HepG2 (cell line): Measurements from ENCODE around the gene ZNF687. TPM values are rescaled to one million over a fixed set of nuclear protein-coding genes. Genes with fewer than 3 reads are reported as not detected.

Source experiments
- ATF1 ChIP-seq: IDR thresholded peaks from 2 replicates; pipeline ENCODE4 v1.6.1; 2016; ENCODE audit warnings: mild to moderate bottlenecking, control low read depth
- EEA1 ChIP-seq: sonication (generic); formaldehyde crosslinking; IDR thresholded peaks from 2 replicates; pipeline ENCODE4 v1.5.1; 2020; ENCODE audit warnings: mild to moderate bottlenecking, missing genetic modification reagents, borderline replicate concordance
- HOXA3 ChIP-seq: sonication (generic); formaldehyde crosslinking; IDR thresholded peaks from 2 replicates; pipeline ENCODE4 v1.5.0; 2020; ENCODE audit warnings: missing genetic modification reagents
- MBD4 ChIP-seq: IDR thresholded peaks from 2 replicates; pipeline ENCODE4 v1.6.1; 2012; ENCODE audit warnings: low read length, inconsistent platforms, borderline replicate concordance
- MTERF4 ChIP-seq: sonication (generic); formaldehyde crosslinking; IDR thresholded peaks from 2 replicates; pipeline ENCODE4 v1.8.0; 2023; ENCODE audit warnings: mild to moderate bottlenecking, missing genetic modification reagents
- PCBP1 ChIP-seq: fragments of 200-400 bp; formaldehyde crosslinking; IDR thresholded peaks from 2 replicates; pipeline ENCODE4 v1.6.1; 2017; ENCODE audit warnings: mild to moderate bottlenecking, low read depth, low read length, borderline replicate concordance
- PHF20 ChIP-seq: sonication (generic); formaldehyde crosslinking; IDR thresholded peaks from 2 replicates; pipeline ENCODE4 v1.5.0; 2020; ENCODE audit warnings: mild to moderate bottlenecking, missing genetic modification reagents
- PRDM15 ChIP-seq: sonication (generic); formaldehyde crosslinking; IDR thresholded peaks from 2 replicates; pipeline ENCODE4 v1.4.0; 2020; ENCODE audit warnings: missing genetic modification reagents
- PTBP1 ChIP-seq: fragments of 200-400 bp; formaldehyde crosslinking; IDR thresholded peaks from 2 replicates; pipeline ENCODE4 v1.6.1; 2018; ENCODE audit warnings: low read length, low read depth; ENCODE audit not compliant: poor library complexity, severe bottlenecking
- RARA ChIP-seq: IDR thresholded peaks from 2 replicates; pipeline ENCODE4 v1.6.1; 2016; ENCODE audit warnings: missing genetic modification reagents, missing compliant biosample characterization
- RBM22 ChIP-seq: fragments of 200-400 bp; formaldehyde crosslinking; optimal IDR thresholded peaks from 2 replicates; pipeline ENCODE3; 2017; ENCODE audit warnings: mild to moderate bottlenecking, low read length, moderate library complexity
- RFXANK ChIP-seq: IDR thresholded peaks from 2 replicates; pipeline ENCODE4 v1.6.1; 2016
- TGIF2 ChIP-seq: IDR thresholded peaks from 2 replicates; pipeline ENCODE4 v1.6.1; 2016; ENCODE audit warnings: control low read depth, missing compliant biosample characterization
- THAP9 ChIP-seq: sonication (generic); formaldehyde crosslinking; IDR thresholded peaks from 2 replicates; pipeline ENCODE4; 2020; ENCODE audit warnings: missing genetic modification reagents, mild to moderate bottlenecking, borderline replicate concordance
- ZMAT5 ChIP-seq: sonication (generic); formaldehyde crosslinking; IDR thresholded peaks from 2 replicates; pipeline ENCODE4 v1.5.0; 2020; ENCODE audit warnings: mild to moderate bottlenecking, low read depth, missing genetic modification reagents, borderline replicate concordance
- ZNF335 ChIP-seq: sonication (generic); formaldehyde crosslinking; IDR thresholded peaks from 2 replicates; pipeline ENCODE4 v1.4.0; 2020; ENCODE audit warnings: missing genetic modification reagents
- ZNF550 ChIP-seq: sonication (generic); formaldehyde crosslinking; IDR thresholded peaks from 2 replicates; pipeline ENCODE4 v1.4.0; 2020; ENCODE audit warnings: mild to moderate bottlenecking, missing genetic modification reagents, borderline replicate concordance
- ZNF615 ChIP-seq: sonication (generic); formaldehyde crosslinking; IDR thresholded peaks from 2 replicates; pipeline ENCODE4 v1.5.0; 2020; ENCODE audit warnings: mild to moderate bottlenecking, missing genetic modification reagents, borderline replicate concordance
- polyA plus RNA-seq, 8 experiments: library from polyadenylated mRNA; depleted of rRNA in 3 of 8; stranded (reverse) in 7 of 8; unstranded in 1 of 8; fragments of >200 nt; fragmentation: Illumina TruSeq in 4 of 8; extraction: Trizol in 4 of 8; gene quantifications; 2 replicates each; pipeline versions ENCODE4 v1.2.1 to v1.2.3, GENCODE V29; 2011 to 2016; ENCODE audit warnings: low read depth in 4 of 8, missing spikeins in 1 of 8, mixed read lengths in 1 of 8; ENCODE audit not compliant: insufficient read depth in 1 of 8
- total RNA-seq, 5 experiments: library from RNA; depleted of rRNA; stranded (reverse); fragments of >200 nt; fragmentation: Illumina TruSeq; extraction: Trizol; gene quantifications; 2 replicates each; pipeline ENCODE4 v1.2.3, GENCODE V29; 2016; ENCODE audit warnings: low read depth in 1 of 5
- TF ChIP-seq, protein P1 (sequence below): sonication (generic); formaldehyde crosslinking; IDR thresholded peaks from 2 replicates; pipeline ENCODE4 v1.5.0; 2020; ENCODE audit warnings: mild to moderate bottlenecking, missing genetic modification reagents

Gene ZNF687
- total and polyA plus RNA-seq, 2 of the 13 experiments (the other 11 are each of a cell fraction or from before 2014, with no cell fraction given), result 14.1 to 16.5 TPM

DNA sequence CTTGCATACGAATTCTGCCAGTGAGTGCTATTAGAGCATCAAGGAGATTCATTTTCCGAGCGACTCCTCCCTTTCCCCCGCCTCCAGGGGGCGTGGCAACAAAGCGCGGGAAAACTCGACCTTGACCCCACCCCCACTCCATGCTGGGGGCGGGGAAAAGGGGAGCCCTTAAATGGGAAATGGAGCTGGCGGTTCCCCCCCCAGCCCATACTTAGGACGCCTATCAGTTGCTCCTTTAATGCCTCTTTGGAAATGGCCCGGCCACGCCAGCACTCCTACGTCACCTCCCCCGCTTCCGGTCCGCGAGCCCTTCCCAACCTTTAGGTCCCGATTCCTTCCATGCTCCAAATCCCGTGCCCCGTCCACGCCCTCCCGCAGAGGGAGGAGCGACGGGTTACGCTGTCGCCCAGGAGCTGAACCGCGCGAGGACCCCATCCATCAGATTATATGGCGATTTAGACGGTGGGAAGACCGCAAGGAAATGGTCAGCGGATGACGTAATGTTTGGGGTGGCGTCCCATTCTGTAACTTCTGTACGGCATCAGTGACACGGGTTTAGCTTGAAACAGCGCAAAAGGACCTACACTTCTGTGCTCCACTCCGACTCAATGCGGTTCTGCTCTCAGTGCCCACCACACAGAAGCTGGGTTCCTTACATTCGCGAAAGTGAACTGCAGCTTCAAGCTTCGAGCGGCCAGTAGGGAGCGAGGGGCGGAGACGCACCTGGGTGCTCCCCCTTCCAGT is 702 bp upstream of the ZNF687 start (continued):
- TF ChIP-seq ZNF335 (CRISPR knock-in tag) (peak; percentile 69), PRDM15 (no peak), PHF20 (CRISPR knock-in tag) (peak; percentile 59; the same call in 1 of the 2 replicates), PTBP1 (no peak), ATF1 (CRISPR knock-in tag) (peak; percentile 92), RFXANK (CRISPR knock-in tag) (0 out of 2 replicates have a peak, but pooled peaks have one; percentile 54), TGIF2 (CRISPR knock-in tag) (no peak), ZNF615 (CRISPR knock-in tag) (no peak), RARA (CRISPR knock-in tag) (peak; percentile 53), MBD4 (no peak), HOXA3 (CRISPR knock-in tag) (peak; percentile 98), MTERF4 (CRISPR knock-in tag) (no peak), RBM22 (no peak), THAP9 (CRISPR knock-in tag) (peak; percentile 95), PCBP1 (no peak), ZNF550 (CRISPR knock-in tag) (no peak; the same call in 1 of the 2 replicates), EEA1 (CRISPR knock-in tag) (0 out of 2 replicates have a peak, but pooled peaks have one; percentile 70), ZMAT5 (CRISPR knock-in tag) (no peak)
- TF ChIP-seq, protein P1, sequence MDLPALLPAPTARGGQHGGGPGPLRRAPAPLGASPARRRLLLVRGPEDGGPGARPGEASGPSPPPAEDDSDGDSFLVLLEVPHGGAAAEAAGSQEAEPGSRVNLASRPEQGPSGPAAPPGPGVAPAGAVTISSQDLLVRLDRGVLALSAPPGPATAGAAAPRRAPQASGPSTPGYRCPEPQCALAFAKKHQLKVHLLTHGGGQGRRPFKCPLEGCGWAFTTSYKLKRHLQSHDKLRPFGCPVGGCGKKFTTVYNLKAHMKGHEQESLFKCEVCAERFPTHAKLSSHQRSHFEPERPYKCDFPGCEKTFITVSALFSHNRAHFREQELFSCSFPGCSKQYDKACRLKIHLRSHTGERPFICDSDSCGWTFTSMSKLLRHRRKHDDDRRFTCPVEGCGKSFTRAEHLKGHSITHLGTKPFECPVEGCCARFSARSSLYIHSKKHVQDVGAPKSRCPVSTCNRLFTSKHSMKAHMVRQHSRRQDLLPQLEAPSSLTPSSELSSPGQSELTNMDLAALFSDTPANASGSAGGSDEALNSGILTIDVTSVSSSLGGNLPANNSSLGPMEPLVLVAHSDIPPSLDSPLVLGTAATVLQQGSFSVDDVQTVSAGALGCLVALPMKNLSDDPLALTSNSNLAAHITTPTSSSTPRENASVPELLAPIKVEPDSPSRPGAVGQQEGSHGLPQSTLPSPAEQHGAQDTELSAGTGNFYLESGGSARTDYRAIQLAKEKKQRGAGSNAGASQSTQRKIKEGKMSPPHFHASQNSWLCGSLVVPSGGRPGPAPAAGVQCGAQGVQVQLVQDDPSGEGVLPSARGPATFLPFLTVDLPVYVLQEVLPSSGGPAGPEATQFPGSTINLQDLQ (CRISPR knock-in tag), result no peak
